ENCODE results near the gene PTPRD. TPM values are rescaled to one million over a fixed set of nuclear protein-coding genes. Genes with fewer than 3 reads are reported as not detected.

The PTPRD gene
- total RNA-seq, 4 donors from 2014 or later, result 85.8 to 169 (median 135) TPM

- TF ChIP-seq CTCF (IDR thresholded peaks at IDR 0.05) (no peak), POLR2A (IDR thresholded peaks at IDR 0.05) (no peak)
- H3K36me3 ChIP-seq, result no peaks in the 10 kb centered on the region
- no peak overlapping the region for H3K4me3 ChIP-seq
- no peaks in the 10 kb centered on the region for H3K9me3 ChIP-seq
- H3K27ac ChIP-seq, result no peak overlapping the region
- H3K4me1 ChIP-seq, result no peaks in the 10 kb centered on the region
- DNase-seq, result no peak
- no peaks in the 10 kb centered on the region for H3K27me3 ChIP-seq
Observed at GRCh38 chr9:10052916-10053315, 559.9 kb downstream of the PTPRD start.

GRCh38 chr9:10052181-10052580, 560.6 kb downstream of the PTPRD start:
- H3K27ac ChIP-seq, result no peak overlapping the region
- TF ChIP-seq CTCF (IDR thresholded peaks at IDR 0.05) (no peak), POLR2A (IDR thresholded peaks at IDR 0.05) (no peak)
- no peaks in the 10 kb centered on the region for H3K4me1 ChIP-seq
- DNase-seq, result no peak
- no peak overlapping the region for H3K4me3 ChIP-seq
- no peaks in the 10 kb centered on the region for H3K36me3 ChIP-seq
- no peaks in the 10 kb centered on the region for H3K27me3 ChIP-seq
- no peaks in the 10 kb centered on the region for H3K9me3 ChIP-seq

GRCh38 chr9:10050016-10050415, 562.8 kb downstream of the PTPRD start:
- no peak for DNase-seq
- Histone ChIP-seq H3K4me1 (no peaks in the 10 kb centered on the region), H3K27ac (no peak overlapping the region), H3K9me3 (no peaks in the 10 kb centered on the region), H3K4me3 (no peak overlapping the region), H3K27me3 (no peaks in the 10 kb centered on the region), H3K36me3 (no peaks in the 10 kb centered on the region)
- no peak for TF ChIP-seq POLR2A (IDR thresholded peaks at IDR 0.05)
- no peak for TF ChIP-seq CTCF (IDR thresholded peaks at IDR 0.05)

GRCh38 chr9:10048994-10049393, 563.8 kb downstream of the PTPRD start:
- TF ChIP-seq CTCF (IDR thresholded peaks at IDR 0.05) (no peak), POLR2A (IDR thresholded peaks at IDR 0.05) (no peak)
- Histone ChIP-seq H3K4me3 (no peak overlapping the region), H3K4me1 (no peaks in the 10 kb centered on the region), H3K27ac (no peak overlapping the region), H3K36me3 (no peaks in the 10 kb centered on the region), H3K27me3 (no peaks in the 10 kb centered on the region), H3K9me3 (no peaks in the 10 kb centered on the region)
- DNase-seq, result no peak

GRCh38 chr9:10045598-10045997, 567.2 kb downstream of the PTPRD start:
- H3K36me3 ChIP-seq, result no peaks in the 10 kb centered on the region
- H3K27ac ChIP-seq, result no peak overlapping the region
- DNase-seq, result no peak
- TF ChIP-seq CTCF (IDR thresholded peaks at IDR 0.05), result no peak
- no peak for TF ChIP-seq POLR2A (IDR thresholded peaks at IDR 0.05)
- H3K27me3 ChIP-seq, result no peaks in the 10 kb centered on the region
- H3K4me3 ChIP-seq, result no peak overlapping the region
- no peaks in the 10 kb centered on the region for H3K4me1 ChIP-seq
- H3K9me3 ChIP-seq, result no peaks in the 10 kb centered on the region

GRCh38 chr9:10041726-10042229, 571.0 kb downstream of the PTPRD start:
- no peak for TF ChIP-seq CTCF (IDR thresholded peaks at IDR 0.05)
- TF ChIP-seq POLR2A (IDR thresholded peaks at IDR 0.05), result no peak
- no peak overlapping the region for H3K4me3 ChIP-seq
- no peaks in the 10 kb centered on the region for H3K36me3 ChIP-seq
- no peaks in the 10 kb centered on the region for H3K9me3 ChIP-seq
- DNase-seq, result no peak
- no peaks in the 10 kb centered on the region for H3K4me1 ChIP-seq
- H3K27ac ChIP-seq, result no peak overlapping the region
- no peaks in the 10 kb centered on the region for H3K27me3 ChIP-seq

All from Peyer's patch (tissue), 4 donors.